Islet of Langerhans (tissue), 1 donor: ENCODE results near the gene PATJ.
"Not testable (repeated sequence)": the region's sequence is repeated elsewhere in the genome, so short reads cannot be mapped to it uniquely, and the experiment has no call there.

Source experiments
- FAIRE-seq: peaks from one replicate; lab custom pipeline; 2011; peaks lifted over from hg19 to GRCh38; lab: Jason Lieb, UNC

The PATJ gene

GRCh38 chr1:61743716-61744580 is 1.7 kb downstream of the PATJ start:
- no peak for FAIRE-seq

GRCh38 chr1:61746813-61747212 is 4.5 kb downstream of the PATJ start:
- FAIRE-seq, result no peak

- no peak for FAIRE-seq
These were observed 6.3 kb downstream of the PATJ start for GRCh38 chr1:61748566-61748965.

GRCh38 chr1:61749574-61749973 is 7.3 kb downstream of the PATJ start:
- FAIRE-seq, result no peak

GRCh38 chr1:61752921-61753389 is 10.7 kb downstream of the PATJ start:
- peak; percentile 74 for FAIRE-seq

GRCh38 chr1:61753998-61754508 is 11.8 kb downstream of the PATJ start:
- no peak for FAIRE-seq

- FAIRE-seq, result no peak
These were observed 12.3 kb downstream of the PATJ start for GRCh38 chr1:61754545-61754944.

- no peak for FAIRE-seq
These were observed 14.5 kb downstream of the PATJ start for GRCh38 chr1:61756773-61757172.

- no peak for FAIRE-seq
These were observed 15.7 kb downstream of the PATJ start for GRCh38 chr1:61757950-61758349.

- FAIRE-seq, result no peak
These were observed 27.9 kb downstream of the PATJ start for GRCh38 chr1:61770131-61770530.

GRCh38 chr1:61776091-61776490 is 33.8 kb downstream of the PATJ start:
- no peak for FAIRE-seq

GRCh38 chr1:61779231-61779630 is 37.0 kb downstream of the PATJ start:
- no peak for FAIRE-seq

- no peak for FAIRE-seq
These were observed 38.9 kb downstream of the PATJ start for GRCh38 chr1:61781151-61781550.

- no peak for FAIRE-seq
These were observed 40.5 kb downstream of the PATJ start for GRCh38 chr1:61782771-61783170.

- FAIRE-seq, result no peak
These were observed 42.4 kb downstream of the PATJ start for GRCh38 chr1:61784726-61785125.

GRCh38 chr1:61790837-61791236 is 48.6 kb downstream of the PATJ start:
- FAIRE-seq, result no peak

GRCh38 chr1:61797045-61797755 is 54.9 kb downstream of the PATJ start:
- FAIRE-seq, result peak; percentile 86

GRCh38 chr1:61801047-61801446 is 58.8 kb downstream of the PATJ start:
- FAIRE-seq, result not testable (repeated sequence)

GRCh38 chr1:61807606-61808140 is 65.4 kb downstream of the PATJ start:
- no peak for FAIRE-seq

- FAIRE-seq, result peak; percentile 5
These were observed 66.0 kb downstream of the PATJ start for GRCh38 chr1:61808321-61808720.

- no peak for FAIRE-seq
These were observed 66.7 kb downstream of the PATJ start for GRCh38 chr1:61808968-61809367.

- no peak for FAIRE-seq
These were observed 70.6 kb downstream of the PATJ start for GRCh38 chr1:61812916-61813315.

GRCh38 chr1:61816191-61816590 is 73.9 kb downstream of the PATJ start:
- FAIRE-seq, result no peak
